NCI-H1417 (cell line): ENCODE results near the gene WFDC11.
"Not testable (repeated sequence)": the region's sequence is repeated elsewhere in the genome, so short reads cannot be mapped to it uniquely, and the experiment has no call there.

ENCODE experiments used
- DNase-seq, 3 experiments: peaks; one replicate each; lab custom pipeline; 2025; lab: John Stamatoyannopoulos, UW

Gene WFDC11

DNA sequence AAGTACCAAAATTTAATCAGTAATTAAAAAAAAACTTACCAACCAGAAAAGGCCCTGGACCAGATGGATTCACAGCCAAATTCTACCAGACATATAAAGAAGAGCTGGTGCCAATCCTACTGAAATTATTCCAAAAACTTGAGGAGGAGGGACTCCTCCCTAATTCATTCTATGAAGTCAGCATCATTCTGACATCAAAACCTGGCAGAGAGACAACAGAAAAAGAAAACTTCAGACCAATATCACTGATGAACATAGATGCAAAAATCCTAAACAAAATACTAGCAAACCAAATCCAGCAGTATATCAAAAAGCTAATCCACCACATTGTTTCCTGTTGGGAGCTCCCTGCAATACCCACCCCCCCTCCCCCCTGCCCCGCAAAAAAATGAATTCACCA is at the start of gene WFDC11:
Gene WFDC11 (minus strand): TSS at position 101 of the 400 bp plus-strand sequence. CDS start 19,639 bp downstream, outside the sequence.
- no peak for DNase-seq

DNA sequence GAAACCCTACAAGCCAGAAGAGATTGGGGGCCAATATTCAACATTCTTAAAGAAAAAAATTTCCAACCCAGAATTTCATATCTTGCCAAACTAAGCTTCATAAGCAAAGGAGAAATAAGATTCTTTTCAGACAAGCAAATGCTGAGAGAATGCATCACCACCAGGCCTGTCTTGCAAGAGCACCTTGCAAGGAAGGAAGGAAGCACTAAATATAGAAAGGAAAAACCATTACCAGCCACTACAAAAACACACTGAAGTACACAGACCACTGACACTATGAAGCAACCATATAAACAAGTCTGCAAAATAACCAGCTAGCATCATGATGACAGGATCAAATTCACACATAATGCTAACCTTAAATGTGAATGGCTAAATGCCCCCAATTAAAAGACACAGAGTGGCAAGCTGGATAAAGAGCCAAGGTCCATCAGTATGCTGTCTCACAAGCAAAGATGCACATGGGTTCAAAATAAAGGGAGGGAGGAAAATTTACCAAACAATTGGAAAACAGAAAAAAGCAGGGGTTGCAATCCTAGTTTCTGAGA is 46.2 kb upstream of the WFDC11 start:
- DNase-seq, result not testable (repeated sequence)

DNA sequence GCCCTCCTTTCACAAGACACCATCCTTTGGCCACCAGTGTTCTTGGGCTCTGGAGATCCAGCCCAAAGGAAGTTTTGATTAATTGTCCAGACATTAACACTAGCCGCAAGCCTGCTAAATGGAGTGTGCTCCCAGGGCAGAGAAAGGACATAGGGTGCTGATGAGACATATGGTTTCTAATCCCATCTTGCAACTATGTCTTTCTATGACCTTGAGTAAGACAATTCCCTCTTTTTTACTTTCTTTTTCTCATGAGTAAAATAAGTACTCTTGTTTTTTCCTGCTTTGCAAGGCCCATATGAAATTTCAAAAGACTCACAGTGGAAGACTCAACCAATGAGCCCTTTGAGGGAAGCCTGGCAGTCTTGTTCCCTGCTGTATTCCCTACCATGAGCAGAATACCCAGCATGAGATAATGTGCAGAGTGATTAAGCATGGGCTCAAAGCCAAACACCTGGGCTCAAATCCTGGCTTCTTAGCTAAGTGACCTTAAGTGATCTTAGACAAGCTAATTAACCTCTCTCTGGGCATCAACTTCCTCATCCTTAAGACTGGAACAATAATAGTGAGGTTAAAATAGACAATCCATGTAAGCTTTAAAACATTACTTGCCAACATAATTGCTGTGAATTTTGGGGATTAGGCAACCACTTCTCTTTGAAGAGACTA is 35.1 kb upstream of the WFDC11 start, which contains the start of gene WFDC10B:
Gene WFDC10B (minus strand): TSS at position 51 of the 669 bp plus-strand sequence. CDS start 19,027 bp downstream, outside the sequence.
- DNase-seq, result peak; percentile 41 to 89 (median 49)

DNA sequence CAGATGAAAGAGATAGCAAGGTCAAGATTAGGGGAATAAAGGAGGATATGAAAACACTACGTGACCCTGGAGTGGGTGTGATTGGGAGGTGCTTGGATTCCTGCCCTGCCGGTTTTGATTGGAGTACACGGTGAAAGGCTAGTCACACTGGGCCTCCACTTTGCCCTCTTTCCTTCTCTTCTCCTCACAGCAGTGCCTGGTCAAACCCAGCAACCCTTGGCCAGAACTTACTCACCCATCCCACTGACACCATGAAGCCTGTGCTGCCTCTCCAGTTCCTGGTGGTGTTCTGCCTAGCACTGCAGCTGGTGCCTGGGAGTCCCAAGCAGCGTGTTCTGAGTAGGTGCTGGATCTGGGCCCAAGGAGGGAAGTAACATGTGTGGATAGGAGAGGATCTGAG is 31.8 kb upstream of the WFDC11 start, which contains the start of gene WFDC13:
Gene WFDC13 (plus strand): TSS at position 166 of the 400 bp plus-strand sequence. CDS start 86 bp downstream, at position 252.
- no peak for DNase-seq

DNA sequence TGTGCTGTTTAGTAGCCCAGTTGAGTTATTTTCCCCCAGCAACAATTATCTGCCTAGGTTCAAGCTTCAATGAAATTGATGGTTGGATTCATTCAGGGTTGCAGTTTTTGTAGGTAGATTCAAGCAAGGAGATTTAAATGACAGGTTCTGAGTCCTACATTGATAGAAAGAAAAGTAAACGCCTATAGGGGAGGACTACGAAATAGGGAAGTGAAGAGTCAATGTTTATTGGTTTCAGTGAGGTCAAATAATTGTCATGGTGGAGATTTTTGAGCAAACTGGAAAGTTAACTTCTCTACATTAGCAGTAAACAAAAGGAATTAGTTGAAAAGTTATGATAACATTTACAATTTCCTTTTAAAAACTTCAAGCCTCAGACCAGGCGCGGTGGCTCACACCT is 31.1 kb upstream of the WFDC11 start:
- no peak for DNase-seq

DNA sequence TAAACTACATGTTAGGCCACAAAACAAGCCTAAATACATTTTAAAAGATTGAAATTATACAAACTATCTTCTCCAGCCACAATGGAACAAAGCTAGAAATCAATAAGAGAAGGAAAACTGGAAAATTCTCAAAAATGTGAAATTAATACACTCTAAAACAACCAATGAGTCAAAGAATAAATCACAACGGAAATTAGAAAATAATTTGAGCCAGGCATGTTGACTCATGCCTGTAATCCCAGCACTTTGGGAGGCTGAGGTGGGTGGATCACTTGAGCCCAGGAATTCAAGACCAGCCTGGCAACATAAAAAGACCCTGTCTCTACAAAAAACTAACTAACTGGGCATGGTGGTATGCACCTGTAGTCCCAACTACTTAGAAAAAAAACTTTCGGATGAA is 25.5 kb upstream of the WFDC11 start:
- DNase-seq, result no peak

DNA sequence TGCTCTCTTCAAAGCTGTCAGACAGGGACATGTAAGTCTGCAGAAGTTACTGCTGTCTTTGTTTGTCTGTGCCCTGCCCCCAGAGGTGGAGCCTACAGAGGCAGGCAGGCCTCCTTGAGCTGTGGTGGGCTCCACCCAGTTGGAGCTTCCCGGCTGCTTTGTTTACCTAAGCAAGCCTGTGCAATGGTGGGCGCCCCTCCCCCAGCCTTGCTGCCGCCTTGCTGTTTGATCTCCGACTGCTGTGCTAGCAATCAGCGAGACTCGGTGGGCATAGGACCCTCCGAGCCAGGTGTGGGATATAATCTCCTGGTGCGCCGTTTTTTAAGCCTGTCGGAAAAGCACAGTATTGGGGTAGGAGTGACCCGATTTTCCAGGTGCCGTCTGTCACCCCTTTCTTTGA is 23.3 kb upstream of the WFDC11 start:
- DNase-seq, result not testable (repeated sequence)

DNA sequence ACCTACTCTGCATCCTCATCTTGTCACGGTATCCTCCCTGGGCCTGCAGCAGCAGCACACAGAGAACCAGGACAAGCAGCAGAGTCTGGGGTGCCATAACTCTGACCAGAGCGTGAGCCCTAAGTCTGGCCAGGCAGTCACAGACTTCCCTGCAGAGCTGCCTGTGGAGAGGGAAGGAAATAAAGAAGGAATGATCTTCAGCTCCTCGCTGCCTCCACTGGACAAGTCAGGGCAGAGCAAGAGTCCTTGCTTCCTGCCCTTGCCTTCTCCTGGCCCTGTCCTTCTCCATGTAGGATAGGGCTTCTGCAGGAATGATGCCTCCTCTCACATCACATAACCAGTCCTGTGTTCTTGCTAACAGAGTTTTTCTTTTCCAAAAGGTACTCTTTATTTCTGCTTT is 15.9 kb upstream of the WFDC11 start:
- DNase-seq, result peak in 1 of 3 experiments; percentile 37

DNA sequence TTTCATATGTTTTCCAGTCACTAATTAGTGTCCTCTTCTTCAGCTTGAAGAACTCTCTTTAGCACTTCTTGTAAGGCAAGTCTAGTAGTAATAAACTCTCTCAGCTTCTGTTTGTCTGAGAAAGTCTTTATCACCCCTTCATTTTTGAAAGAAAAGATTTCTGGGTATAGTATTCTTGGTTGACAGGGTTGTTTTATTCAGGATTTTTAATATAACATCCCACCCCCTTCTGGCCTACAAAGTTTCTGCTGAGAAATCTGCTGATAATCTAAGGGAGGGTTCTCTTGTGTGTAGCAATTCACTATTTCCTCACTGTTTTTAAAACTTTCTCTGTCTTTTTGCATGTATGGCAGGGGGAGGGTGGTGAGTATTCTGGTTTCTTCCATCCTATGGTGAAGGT is 9.6 kb upstream of the WFDC11 start:
- DNase-seq, result no peak

DNA sequence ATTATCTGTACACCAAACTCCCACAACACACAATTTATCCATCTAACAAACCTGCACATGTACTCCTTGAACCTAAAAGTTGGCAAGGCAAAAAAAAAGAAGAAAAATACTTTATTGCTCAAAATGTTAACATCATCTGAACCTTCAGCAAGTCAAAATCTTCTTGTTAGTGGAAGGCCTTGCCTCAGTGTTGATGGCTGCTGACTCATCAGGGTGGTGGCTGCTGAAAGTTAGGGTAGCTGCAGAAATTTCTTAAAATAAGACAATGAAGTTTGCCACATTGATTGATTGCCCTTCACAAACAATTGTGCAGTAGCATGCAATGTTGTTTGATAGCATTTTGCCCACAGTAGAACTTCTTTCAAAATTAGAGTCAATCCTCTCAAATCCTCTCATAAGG is 2.7 kb upstream of the WFDC11 start:
- no peak for DNase-seq

DNA sequence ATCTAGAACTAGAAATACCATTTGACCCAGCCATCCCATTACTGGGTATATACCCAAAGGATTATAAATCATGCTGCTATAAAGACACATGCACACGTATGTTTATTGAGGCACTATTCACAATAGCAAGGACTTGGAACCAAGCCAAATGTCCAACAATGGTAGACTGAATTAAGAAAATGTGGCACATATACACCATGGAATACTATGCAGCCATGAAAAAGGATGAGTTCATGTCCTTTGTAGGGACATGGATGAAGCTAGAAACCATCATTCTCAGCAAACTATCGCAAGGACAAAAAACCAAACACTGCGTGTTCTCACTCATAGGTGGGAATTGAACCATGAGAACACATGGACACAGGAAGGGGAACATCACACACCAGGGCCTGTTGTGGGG is 13.0 kb downstream of the WFDC11 start:
- not testable (repeated sequence) for DNase-seq

DNA sequence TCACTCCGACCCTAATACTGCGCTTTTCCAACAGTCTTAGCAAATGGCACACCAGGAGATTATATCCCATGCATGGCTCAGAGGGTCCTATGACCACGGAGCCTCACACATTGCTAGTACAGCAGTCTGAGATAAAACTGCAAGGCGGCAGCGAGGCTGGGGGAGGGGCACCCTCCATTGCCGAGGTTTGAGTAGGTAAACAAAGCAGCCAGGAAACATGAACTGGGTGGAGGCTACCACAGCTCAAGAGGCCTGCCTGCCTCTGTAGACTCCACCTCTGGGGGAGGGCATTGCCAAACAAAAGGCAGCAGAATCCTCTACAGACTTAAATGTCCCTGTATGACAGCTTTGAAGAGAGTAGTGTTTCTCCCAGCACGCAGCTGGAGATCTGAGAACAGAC is 18.3 kb downstream of the WFDC11 start:
- peak in 2 of 3 experiments; percentile 48 for DNase-seq

DNA sequence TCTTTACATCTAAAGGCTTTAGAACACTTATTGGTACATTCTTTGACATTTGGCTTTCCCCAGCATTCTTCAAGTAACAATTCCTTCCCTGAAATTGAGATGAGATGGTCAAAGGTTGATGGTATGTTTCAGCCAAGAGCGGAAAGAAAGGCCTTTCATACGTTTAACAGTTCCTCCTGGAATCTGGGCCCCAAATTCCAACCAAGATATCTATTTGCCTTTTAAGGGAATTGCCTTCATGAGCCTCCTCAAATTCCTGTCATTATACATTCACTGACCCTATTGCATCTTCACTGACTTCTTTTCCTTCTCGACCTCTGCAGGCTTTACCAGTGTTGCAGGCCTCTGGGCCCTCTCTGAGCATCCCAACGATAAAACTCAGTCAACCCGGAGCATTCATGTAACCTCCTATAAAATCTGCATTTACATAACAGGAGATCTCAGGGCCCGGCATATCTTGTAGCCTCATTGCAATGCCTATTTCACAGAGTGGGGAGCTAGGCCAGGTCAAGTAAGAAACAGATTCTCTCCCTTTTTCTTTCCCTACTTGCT is 20.7 kb downstream of the WFDC11 start:
- no peak for DNase-seq

DNA sequence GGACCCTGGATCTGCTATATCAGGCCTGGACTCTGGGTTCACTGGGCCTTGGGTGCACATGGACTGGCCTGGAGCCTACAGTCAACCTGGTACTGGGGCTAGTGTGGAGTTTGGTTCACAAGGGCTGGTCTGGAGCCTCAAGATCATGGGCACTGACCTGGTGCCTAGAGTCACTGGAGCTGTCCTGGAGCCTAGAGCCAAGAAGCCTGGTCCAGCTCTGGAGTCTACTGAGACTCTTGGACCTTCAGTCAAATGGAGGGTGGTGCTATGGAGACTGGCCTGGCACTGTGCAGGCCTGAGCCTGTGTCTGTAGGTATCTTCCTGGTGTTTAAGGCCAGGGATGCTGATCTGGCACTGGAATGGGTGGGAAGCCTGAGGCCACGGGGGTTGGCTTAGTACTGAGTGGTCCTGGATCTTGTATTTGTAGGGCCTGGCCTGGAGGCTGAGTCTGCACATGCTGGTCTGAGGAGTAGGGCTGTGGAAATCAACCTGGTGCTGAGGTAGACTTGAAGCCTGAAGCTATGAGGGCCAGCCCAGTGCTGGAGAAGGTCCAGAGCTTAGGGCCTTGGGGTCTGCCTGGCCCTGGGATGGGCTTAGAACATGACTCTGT is 22.5 kb downstream of the WFDC11 start:
- DNase-seq, result no peak

DNA sequence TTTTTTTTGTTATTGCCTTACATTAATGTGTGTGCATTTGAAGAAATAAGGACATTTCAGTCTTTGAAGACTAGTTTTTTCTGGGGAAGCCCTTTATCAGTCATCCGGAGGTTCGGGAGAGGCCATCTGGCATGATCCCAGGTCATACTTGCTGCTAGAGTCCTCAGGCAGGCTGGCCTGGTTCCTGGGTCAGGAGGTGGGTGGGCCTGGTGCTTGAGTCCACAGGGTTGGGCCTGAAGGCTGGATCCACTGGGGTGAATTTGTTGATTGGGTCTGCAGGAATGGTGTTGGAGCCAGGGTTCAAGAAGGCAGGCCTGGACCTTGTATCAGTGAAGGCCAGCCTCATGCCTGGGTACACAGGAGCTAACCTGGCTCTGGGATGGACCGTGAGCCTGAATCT is 23.2 kb downstream of the WFDC11 start:
- DNase-seq, result no peak

DNA sequence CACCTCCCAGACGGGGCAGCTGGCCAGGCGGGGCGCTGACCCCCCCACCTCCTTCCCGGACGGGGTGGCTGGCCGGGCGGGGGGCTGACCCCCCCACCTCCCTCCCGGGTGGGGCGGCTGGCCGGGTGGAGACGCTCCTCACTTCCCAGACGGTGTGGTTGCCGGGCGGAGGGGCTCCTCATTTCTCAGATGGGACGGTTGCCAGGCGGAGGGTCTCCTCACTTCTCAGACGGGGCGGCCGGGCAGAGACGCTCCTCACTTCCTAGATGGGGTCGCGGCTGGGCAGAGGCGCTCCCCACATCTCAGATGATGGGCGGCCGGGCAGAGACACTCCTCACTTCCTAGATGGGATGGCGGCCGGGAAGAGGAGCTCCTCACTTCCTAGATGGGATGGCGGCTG is 24.2 kb downstream of the WFDC11 start:
- not testable (repeated sequence) for DNase-seq

DNA sequence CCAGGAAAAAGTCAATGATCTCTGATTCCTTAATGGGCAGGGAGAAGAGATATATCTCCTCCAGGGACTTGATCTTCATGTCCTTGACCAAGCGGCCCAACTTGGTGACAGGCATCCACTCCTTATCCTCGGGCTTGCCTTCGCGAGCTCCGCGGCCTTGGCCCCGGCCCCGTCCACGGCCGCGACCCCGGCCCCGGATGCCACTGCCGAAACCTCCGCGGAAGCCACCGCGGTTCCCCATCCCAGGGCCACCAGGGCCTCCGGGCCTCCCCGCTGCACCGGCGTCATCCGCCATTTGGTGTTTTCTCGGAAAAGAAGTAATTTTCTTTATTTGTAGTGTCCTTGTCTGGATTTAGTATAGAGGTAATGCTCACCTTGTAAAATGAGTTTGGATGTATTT is 29.0 kb downstream of the WFDC11 start:
- DNase-seq, result not testable (repeated sequence)

DNA sequence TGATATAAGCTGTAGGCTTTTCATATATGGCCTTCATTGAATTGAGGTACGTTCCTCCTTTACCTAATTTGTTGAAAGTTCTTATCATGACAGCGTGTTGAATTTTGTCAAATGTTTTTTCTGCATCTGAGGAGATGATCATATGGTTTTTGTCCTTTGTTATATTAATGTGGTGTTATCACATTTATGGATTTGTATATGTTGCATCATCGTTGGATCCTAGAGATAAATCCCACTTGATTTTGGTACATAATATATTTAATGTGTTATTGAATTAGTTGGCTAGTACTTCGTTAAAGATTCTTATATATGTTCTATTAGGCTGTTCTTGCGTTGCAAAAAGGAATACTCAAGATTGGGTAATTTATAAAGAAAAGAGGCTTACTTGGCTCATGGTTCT is 30.4 kb downstream of the WFDC11 start:
- no peak for DNase-seq

DNA sequence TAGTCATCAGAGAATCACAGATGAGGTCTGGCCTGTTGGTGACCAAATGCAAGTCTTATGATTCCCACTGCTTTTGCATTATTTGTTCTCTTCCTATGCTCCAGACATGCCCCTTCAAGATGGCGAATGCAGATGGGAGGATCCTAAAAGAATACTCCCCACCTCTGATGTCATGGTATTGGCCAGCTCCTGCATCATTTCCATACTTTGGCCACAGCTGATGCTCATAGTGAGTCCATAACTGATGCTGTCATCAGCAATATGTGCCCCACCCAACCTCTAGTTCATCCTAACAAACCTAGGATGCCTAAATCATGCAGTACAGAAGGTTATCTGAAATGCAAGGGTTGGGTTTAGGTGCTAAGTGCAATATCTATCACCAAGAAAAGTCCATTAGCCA is 33.5 kb downstream of the WFDC11 start:
- no peak for DNase-seq

DNA sequence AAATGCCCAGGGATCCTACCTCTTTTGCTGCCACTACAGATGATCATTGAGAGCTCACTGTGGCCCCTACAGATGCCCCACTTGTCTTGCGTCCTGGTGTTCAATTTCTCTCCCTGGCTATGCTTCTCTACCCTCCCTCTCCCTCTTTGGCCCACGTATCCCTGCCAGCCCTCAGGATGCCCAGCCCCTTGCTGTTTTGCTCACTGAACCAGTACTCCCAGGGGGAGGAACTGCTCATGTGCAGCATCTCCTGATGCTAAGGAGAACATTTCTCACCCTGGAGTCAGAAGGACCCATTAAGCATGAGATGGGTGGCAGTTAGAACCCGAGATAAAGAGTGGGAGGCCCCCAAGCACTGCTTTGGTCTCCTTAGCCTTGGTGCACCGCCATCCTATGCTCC is 38.9 kb downstream of the WFDC11 start, which contains the start of gene WFDC9:
Gene WFDC9 (minus strand): TSS at position 101 of the 400 bp plus-strand sequence. CDS start 21,103 bp downstream, outside the sequence.
- DNase-seq, result no peak

DNA sequence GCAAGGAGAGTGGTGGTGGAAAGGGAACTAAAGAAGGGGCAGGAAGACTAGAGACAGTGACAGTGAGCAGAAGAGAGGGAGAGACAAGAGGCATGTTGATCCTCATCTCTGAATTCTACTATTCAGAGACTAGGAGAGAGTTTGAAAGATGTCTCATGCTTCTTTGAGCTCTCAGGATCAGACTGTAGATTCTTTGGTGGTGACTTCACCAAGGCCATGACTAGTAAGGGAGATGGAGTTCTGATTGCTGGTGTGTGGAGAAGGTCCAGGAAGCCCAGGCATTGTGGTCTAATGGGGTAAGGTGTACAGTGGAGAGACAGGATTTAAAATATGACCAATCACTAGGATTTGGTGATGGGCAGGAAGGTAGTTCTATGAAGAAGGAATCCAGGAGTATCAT is 39.7 kb downstream of the WFDC11 start:
- DNase-seq, result no peak

DNA sequence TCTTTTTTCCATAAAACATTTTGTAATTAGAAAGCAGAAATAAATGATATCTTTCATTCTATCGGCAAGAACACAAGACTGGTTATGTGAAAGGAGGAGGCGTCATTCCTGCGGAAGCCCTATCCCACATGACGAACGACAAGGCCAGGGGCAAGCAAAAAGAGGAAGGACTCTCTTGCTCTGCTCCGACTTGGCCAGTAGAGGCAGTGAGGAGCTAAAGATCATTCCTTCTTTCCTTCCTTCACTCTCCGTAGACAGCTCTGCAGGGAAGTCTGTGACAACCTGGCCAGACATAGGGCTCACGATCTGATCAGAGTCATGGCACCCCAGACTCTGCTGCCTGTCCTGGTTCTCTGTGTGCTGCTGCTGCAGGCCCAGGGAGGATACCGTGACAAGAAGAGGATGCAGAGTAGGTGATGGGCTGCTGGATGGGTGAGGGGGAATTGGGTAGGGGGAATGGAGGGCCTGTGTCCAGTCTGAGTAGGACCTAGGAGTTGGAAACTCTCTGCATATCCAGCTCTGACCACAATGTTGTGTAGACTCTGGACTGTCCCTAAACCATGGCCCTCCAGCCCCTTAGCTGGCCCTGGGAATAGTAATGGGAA is 40.4 kb downstream of the WFDC11 start, which contains the start of gene WFDC10A:
Gene WFDC10A (plus strand): TSS at position 244 of the 605 bp plus-strand sequence. CDS start 75 bp downstream, at position 319.
- peak in 2 of 3 experiments; percentile 3 to 50 for DNase-seq
